BE2C (cell line): ENCODE measurements around the gene SDR9C7.
"Not testable (repeated sequence)": the region's sequence is repeated elsewhere in the genome, so short reads cannot be mapped to it uniquely, and the experiment has no call there.

ENCODE experiments used
- DNase-seq: peaks from one replicate; pipeline ENCODE4 v3.0.0-alpha.2; 2020
- H3K27me3 ChIP-seq: fragments of 250-450 bp; sonication (Bioruptor Pico); 2 replicates; pipeline ENCODE4 v1.5.1; 2020; ENCODE audit warnings: mild to moderate bottlenecking
- H3K36me3 ChIP-seq: fragments of 250-450 bp; sonication (Bioruptor Pico); 2 replicates; pipeline ENCODE4 v1.5.1; 2020; ENCODE audit warnings: mild to moderate bottlenecking
- H3K4me1 ChIP-seq: fragments of 250-450 bp; sonication (Bioruptor Pico); 2 replicates; pipeline ENCODE4 v1.5.1; 2020
- H3K4me3 ChIP-seq: 2 replicates; pipeline ENCODE4 v1.5.1; 2011; ENCODE audit warnings: low read depth, low read length
- H3K9me3 ChIP-seq: fragments of 250-450 bp; sonication (Bioruptor Pico); 2 replicates; pipeline ENCODE4 v1.5.1; 2020
- CTCF ChIP-seq: IDR thresholded peaks from 2 replicates; pipeline ENCODE4 v1.5.1; 2012; ENCODE audit warnings: mild to moderate bottlenecking, low read depth, low read length

The SDR9C7 gene

GRCh38 chr12:56921346-56921745, 12.9 kb downstream of the SDR9C7 start:
- TF ChIP-seq CTCF, result no peak
- DNase-seq, result no peak
- Histone ChIP-seq H3K27me3 (no peaks in the 10 kb centered on the region), H3K4me1 (no peaks in the 10 kb centered on the region), H3K36me3 (no peaks in the 10 kb centered on the region), H3K9me3 (no peaks in the 10 kb centered on the region; the same call in 1 of the 2 replicates), H3K4me3 (no peak overlapping the region)

GRCh38 chr12:56918139-56918538, 16.1 kb downstream of the SDR9C7 start:
- H3K4me3 ChIP-seq, H3K36me3 ChIP-seq, DNase-seq, H3K27me3 ChIP-seq, H3K9me3 ChIP-seq, H3K4me1 ChIP-seq: not testable (repeated sequence)

GRCh38 chr12:56916996-56917333, 17.2 kb downstream of the SDR9C7 start:
- no peaks in the 10 kb centered on the region for H3K27me3 ChIP-seq
- H3K4me1 ChIP-seq, result no peaks in the 10 kb centered on the region
- no peak for TF ChIP-seq CTCF
- no peak for DNase-seq
- H3K36me3 ChIP-seq, result no peaks in the 10 kb centered on the region
- H3K9me3 ChIP-seq, result no peaks in the 10 kb centered on the region; the same call in 1 of the 2 replicates
- no peak overlapping the region for H3K4me3 ChIP-seq

- Histone ChIP-seq H3K4me3 (no peak overlapping the region), H3K36me3 (no peaks in the 10 kb centered on the region), H3K27me3 (no peaks in the 10 kb centered on the region), H3K4me1 (no peaks in the 10 kb centered on the region), H3K9me3 (no peaks in the 10 kb centered on the region; the same call in 1 of the 2 replicates)
- no peak for DNase-seq
- no peak for TF ChIP-seq CTCF
These were observed 17.8 kb downstream of the SDR9C7 start for GRCh38 chr12:56916296-56916995.

- Histone ChIP-seq H3K4me3 (no peak overlapping the region), H3K9me3 (no peaks in the 10 kb centered on the region; the same call in 1 of the 2 replicates), H3K36me3 (no peaks in the 10 kb centered on the region), H3K4me1 (no peaks in the 10 kb centered on the region), H3K27me3 (no peaks in the 10 kb centered on the region)
- no peak for DNase-seq
- TF ChIP-seq CTCF, result no peak
These were observed 19.5 kb downstream of the SDR9C7 start for GRCh38 chr12:56914724-56915123.

- DNase-seq, result no peak
- Histone ChIP-seq H3K9me3 (no peaks in the 10 kb centered on the region; the same call in 1 of the 2 replicates), H3K4me1 (no peaks in the 10 kb centered on the region)
These were observed 20.0 kb downstream of the SDR9C7 start for GRCh38 chr12:56914256-56914655.

GRCh38 chr12:56909403-56909802, 24.8 kb downstream of the SDR9C7 start:
- H3K9me3 ChIP-seq, DNase-seq, H3K4me3 ChIP-seq, H3K4me1 ChIP-seq, H3K27me3 ChIP-seq, H3K36me3 ChIP-seq: not testable (repeated sequence)

More at GRCh38 chr12:56914256-56914655, 20.0 kb downstream of the SDR9C7 start:
- Histone ChIP-seq H3K27me3 (no peaks in the 10 kb centered on the region), H3K4me3 (no peak overlapping the region), H3K36me3 (no peaks in the 10 kb centered on the region)
- TF ChIP-seq CTCF, result no peak
